ENCODE data around the gene CRBN.

DNA sequence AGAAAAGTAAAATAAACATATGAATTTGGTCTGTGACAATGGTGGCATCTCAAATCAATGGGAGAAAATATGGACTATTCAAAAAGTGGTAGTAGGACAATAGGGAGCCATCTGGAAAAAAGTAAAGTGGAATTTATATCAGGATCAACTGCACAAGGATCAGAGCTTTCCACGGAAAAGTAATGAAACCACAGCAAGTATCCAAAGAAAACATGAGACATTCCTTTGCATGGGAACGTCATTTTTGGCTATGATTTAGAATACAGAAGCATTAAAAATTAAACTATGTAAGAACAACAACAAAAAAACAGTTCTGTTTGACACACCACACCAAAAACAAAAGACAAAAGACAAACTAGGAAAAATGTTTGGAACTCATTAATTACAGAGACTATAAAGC, 18.7 kb downstream of the CRBN start:
- TF ChIP-seq, protein P1, sequence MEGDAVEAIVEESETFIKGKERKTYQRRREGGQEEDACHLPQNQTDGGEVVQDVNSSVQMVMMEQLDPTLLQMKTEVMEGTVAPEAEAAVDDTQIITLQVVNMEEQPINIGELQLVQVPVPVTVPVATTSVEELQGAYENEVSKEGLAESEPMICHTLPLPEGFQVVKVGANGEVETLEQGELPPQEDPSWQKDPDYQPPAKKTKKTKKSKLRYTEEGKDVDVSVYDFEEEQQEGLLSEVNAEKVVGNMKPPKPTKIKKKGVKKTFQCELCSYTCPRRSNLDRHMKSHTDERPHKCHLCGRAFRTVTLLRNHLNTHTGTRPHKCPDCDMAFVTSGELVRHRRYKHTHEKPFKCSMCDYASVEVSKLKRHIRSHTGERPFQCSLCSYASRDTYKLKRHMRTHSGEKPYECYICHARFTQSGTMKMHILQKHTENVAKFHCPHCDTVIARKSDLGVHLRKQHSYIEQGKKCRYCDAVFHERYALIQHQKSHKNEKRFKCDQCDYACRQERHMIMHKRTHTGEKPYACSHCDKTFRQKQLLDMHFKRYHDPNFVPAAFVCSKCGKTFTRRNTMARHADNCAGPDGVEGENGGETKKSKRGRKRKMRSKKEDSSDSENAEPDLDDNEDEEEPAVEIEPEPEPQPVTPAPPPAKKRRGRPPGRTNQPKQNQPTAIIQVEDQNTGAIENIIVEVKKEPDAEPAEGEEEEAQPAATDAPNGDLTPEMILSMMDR (IDR thresholded peaks at IDR 0.05; ENCODE audit: low read depth, low read length): no peak
- no peak for TF ChIP-seq EZH2phosphoT487 (IDR thresholded peaks at IDR 0.05; ENCODE audit: low read depth)

Data from OCI-LY3 (cell line).